Smooth muscle cell (in vitro differentiated cells): ENCODE data around the gene GINS3. TPM values are rescaled to one million over a fixed set of nuclear protein-coding genes. Genes with fewer than 3 reads are reported as not detected.

Experiments used
- DNase-seq: peaks from one replicate; lab custom pipeline; 2025; ENCODE audit not compliant: unreplicated experiment; lab: John Stamatoyannopoulos, UW
- H2AFZ ChIP-seq: fragments of 200-600 bp; sonication (generic); 2 replicates; pipeline ENCODE4 v1.6.0; 2016; ENCODE audit warnings: antibody characterized with exemption, low read depth, mild to moderate bottlenecking
- H3F3A ChIP-seq: fragments of 200-600 bp; sonication (generic); 2 replicates; pipeline ENCODE4 v1.6.0; 2017; ENCODE audit warnings: antibody characterized with exemption, low read depth
- H3K27ac ChIP-seq: fragments of 200-600 bp; sonication (generic); 2 replicates; pipeline ENCODE4 v1.5.1; 2016; ENCODE audit warnings: low read depth, mild to moderate bottlenecking
- H3K27me3 ChIP-seq: fragments of 200-600 bp; sonication (generic); 2 replicates; pipeline ENCODE4 v1.6.1; 2016; ENCODE audit warnings: low read depth, mild to moderate bottlenecking
- H3K36me3 ChIP-seq: fragments of 200-600 bp; sonication (generic); 2 replicates; pipeline ENCODE4 v1.5.1; 2016; ENCODE audit warnings: low read depth
- H3K4me1 ChIP-seq: fragments of 200-600 bp; sonication (generic); 2 replicates; pipeline ENCODE4 v1.5.1; 2016; ENCODE audit warnings: low read depth
- H3K4me2 ChIP-seq: fragments of 200-600 bp; sonication (generic); 2 replicates; pipeline ENCODE4 v1.6.0; 2016; ENCODE audit warnings: mild to moderate bottlenecking
- H3K4me3 ChIP-seq: fragments of 200-600 bp; sonication (generic); 2 replicates; pipeline ENCODE4 v1.5.1; 2016; ENCODE audit warnings: mild to moderate bottlenecking
- H3K79me2 ChIP-seq: fragments of 200-600 bp; sonication (generic); 2 replicates; pipeline ENCODE4 v1.6.0; 2016; ENCODE audit warnings: low read depth, mild to moderate bottlenecking
- H3K9ac ChIP-seq: fragments of 200-600 bp; sonication (generic); 2 replicates; pipeline ENCODE4 v1.6.0; 2016; ENCODE audit warnings: low read depth
- H3K9me3 ChIP-seq: fragments of 200-600 bp; sonication (generic); replicated peaks from 2 replicates; pipeline ENCODE4 v1.5.1; 2016; ENCODE audit warnings: low read depth
- H4K20me1 ChIP-seq: fragments of 200-600 bp; sonication (generic); 2 replicates; pipeline ENCODE4 v1.6.0; 2016; ENCODE audit warnings: low read depth
- WGBS: methylation state at CpG from one replicate; pipeline ENCODE4 v1.1.7; 2016; ENCODE audit warnings: low lambda C conversion rate; 5-methylcytosine and 5-hydroxymethylcytosine counted together
- polyA plus RNA-seq: library from polyadenylated mRNA; unstranded; fragments of >200 nt; fragmentation: Nextera tagmentation; extraction: Ambion mirVana; gene quantifications from 2 replicates; pipeline ENCODE4 v1.2.1, GENCODE V29; 2016
- total RNA-seq: library from RNA; depleted of rRNA; stranded (reverse); fragments of >200 nt; gene quantifications from 2 replicates; pipeline ENCODE4 v1.2.3, GENCODE V29; 2014
- TF ChIP-seq, protein P1 (sequence below): fragments of 200-600 bp; sonication (generic); IDR thresholded peaks from 2 replicates; pipeline ENCODE4 v1.5.1; 2017; ENCODE audit warnings: borderline replicate concordance, mild to moderate bottlenecking, antibody characterized with exemption; ENCODE audit not compliant: insufficient read depth, poor library complexity, severe bottlenecking

The GINS3 gene
- total and polyA plus RNA-seq, 2 experiments from 2014 or later, result 1.9 to 4.2 TPM

DNA sequence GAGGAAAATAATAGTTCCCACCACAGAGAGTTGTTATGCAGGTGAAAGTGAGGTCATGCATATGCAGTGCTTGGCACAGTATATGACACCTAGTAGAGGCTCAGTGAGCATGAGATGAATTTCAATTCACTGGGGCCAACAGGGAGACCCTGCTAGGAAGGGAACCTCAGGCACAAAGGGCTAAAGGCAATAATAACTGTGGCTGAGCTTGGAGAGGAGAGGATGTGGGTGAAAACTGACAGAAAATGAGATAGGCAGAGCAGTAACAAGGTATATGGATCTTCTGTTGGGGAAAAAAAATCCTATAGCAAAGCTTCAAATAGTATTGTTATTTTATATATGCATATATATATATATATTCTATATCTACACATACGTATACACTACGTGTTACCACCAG, 25.0 kb upstream of the GINS3 start:
- no peak overlapping the region for H3K27ac ChIP-seq
- WGBS, result 90% methylated on average over 2 of the region's 2 CpGs
- H2AFZ ChIP-seq, result no peak overlapping the region
- H3K9me3 ChIP-seq, result no peaks in the 10 kb centered on the region
- no peaks in the 10 kb centered on the region for H3K79me2 ChIP-seq
- TF ChIP-seq, protein P1, sequence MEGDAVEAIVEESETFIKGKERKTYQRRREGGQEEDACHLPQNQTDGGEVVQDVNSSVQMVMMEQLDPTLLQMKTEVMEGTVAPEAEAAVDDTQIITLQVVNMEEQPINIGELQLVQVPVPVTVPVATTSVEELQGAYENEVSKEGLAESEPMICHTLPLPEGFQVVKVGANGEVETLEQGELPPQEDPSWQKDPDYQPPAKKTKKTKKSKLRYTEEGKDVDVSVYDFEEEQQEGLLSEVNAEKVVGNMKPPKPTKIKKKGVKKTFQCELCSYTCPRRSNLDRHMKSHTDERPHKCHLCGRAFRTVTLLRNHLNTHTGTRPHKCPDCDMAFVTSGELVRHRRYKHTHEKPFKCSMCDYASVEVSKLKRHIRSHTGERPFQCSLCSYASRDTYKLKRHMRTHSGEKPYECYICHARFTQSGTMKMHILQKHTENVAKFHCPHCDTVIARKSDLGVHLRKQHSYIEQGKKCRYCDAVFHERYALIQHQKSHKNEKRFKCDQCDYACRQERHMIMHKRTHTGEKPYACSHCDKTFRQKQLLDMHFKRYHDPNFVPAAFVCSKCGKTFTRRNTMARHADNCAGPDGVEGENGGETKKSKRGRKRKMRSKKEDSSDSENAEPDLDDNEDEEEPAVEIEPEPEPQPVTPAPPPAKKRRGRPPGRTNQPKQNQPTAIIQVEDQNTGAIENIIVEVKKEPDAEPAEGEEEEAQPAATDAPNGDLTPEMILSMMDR, result no peak
- DNase-seq, result no peak
- no peaks in the 10 kb centered on the region for H3F3A ChIP-seq
- H4K20me1 ChIP-seq, result no peaks in the 10 kb centered on the region
- peaks cover 10% of the 10 kb centered on the region for H3K4me1 ChIP-seq
- H3K9ac ChIP-seq, result no peak overlapping the region
- H3K4me3 ChIP-seq, result no peak overlapping the region
- peaks cover 10% of the 10 kb centered on the region for H3K27me3 ChIP-seq
- H3K4me2 ChIP-seq, result no peak overlapping the region
- H3K36me3 ChIP-seq, result no peaks in the 10 kb centered on the region

DNA sequence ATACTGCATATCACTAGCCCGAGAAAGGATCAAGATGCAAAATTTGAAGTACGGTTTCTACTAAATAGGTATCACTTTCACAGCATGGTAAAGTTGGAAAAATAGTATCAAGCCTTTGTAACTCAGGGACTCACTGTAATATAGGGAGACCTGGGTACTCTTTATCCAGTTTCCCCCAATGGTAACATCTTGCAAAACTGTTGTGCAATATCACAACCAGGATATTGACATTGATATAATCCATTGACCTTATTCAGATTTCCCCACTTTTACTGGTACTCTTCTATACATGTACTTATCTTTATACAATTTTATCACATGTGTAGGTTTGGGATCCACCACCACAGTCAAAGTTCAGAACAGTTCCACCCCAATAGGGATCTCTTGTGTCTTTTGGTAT, 20.4 kb upstream of the GINS3 start:
- Histone ChIP-seq H3K4me2 (no peak overlapping the region), H3K27me3 (peaks cover 14% of the 10 kb centered on the region), H3K27ac (no peak overlapping the region), H3K79me2 (no peaks in the 10 kb centered on the region), H3K36me3 (no peaks in the 10 kb centered on the region), H3K4me1 (peaks cover 10% of the 10 kb centered on the region), H3F3A (no peaks in the 10 kb centered on the region), H2AFZ (no peak overlapping the region), H3K9me3 (no peaks in the 10 kb centered on the region), H3K4me3 (no peak overlapping the region), H3K9ac (no peak overlapping the region), H4K20me1 (no peaks in the 10 kb centered on the region)
- DNase-seq, result no peak
- WGBS, result 94% methylated on average over 2 of the region's 2 CpGs
- TF ChIP-seq, protein P1, result no peak

DNA sequence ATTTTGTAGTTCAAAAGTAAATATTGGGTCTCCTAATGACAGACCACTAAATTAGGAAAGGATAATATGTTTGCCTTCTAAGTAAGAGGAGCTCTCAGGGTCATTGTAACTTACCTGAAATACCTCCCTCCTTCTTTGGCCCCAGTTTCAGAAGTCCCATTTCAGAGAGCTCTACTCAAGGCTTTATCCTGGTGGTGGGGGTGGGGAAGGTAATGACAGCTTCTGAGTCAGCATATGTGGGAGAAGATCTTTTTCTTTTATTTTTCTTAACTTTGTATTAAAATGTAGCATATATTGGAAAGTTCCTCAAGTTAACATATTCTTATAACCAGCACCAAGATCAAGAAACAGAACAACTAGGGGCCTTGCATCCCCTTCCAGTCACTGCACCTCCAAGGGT, 16.9 kb upstream of the GINS3 start:
- Histone ChIP-seq H3K9ac (no peak overlapping the region), H3K4me2 (no peak overlapping the region), H3K36me3 (no peaks in the 10 kb centered on the region), H3F3A (no peaks in the 10 kb centered on the region), H3K9me3 (no peaks in the 10 kb centered on the region), H3K4me3 (no peak overlapping the region), H3K79me2 (no peaks in the 10 kb centered on the region), H2AFZ (no peak overlapping the region), H3K27me3 (peaks cover 4% of the 10 kb centered on the region), H3K4me1 (no peaks in the 10 kb centered on the region), H3K27ac (no peak overlapping the region), H4K20me1 (no peaks in the 10 kb centered on the region)
- TF ChIP-seq, protein P1, result no peak
- DNase-seq, result no peak

DNA sequence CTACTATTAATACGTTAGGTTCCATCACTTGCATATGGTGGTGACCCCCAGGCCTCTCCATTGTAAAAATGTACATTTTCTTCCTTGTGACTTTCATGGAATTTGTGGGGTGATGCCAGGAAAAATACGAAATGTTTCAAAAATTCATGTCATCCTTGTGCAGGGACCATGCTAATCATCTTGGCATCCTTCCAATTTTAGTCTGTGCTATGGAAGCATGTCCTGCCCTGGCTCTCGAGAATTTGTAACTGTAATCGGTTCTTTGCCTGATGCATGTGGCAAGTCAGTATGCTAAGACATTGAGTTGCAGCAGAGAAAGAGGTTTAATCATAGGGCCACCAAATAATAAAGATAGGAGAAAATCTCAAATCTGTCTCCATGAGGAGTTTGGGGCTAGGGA, 14.3 kb upstream of the GINS3 start:
- Histone ChIP-seq H3F3A (no peaks in the 10 kb centered on the region), H3K27me3 (peaks cover 4% of the 10 kb centered on the region), H4K20me1 (no peaks in the 10 kb centered on the region), H3K36me3 (no peaks in the 10 kb centered on the region), H3K27ac (no peak overlapping the region), H3K4me3 (no peak overlapping the region), H3K9me3 (no peaks in the 10 kb centered on the region), H3K9ac (no peak overlapping the region), H3K79me2 (no peaks in the 10 kb centered on the region), H2AFZ (no peak overlapping the region), H3K4me2 (no peak overlapping the region), H3K4me1 (no peaks in the 10 kb centered on the region)
- DNase-seq, result no peak
- 77% methylated on average over 4 of the region's 4 CpGs for WGBS
- TF ChIP-seq, protein P1, result no peak
